Upper lobe of left lung (tissue), 4 donors: ENCODE data around the gene TRIM15.

Source experiments
- CTCF ChIP-seq, 6 experiments: fragments of 450-650 bp in 4 of 6; fragments of 200-600 bp in 2 of 6; sonication (generic) in 2 of 6; IDR thresholded peaks; one replicate each; pipeline ENCODE4 v1.5.1; 2016 to 2019; ENCODE audit warnings: antibody characterized with exemption in 6 of 6
- EP300 ChIP-seq, 4 donors: sonication (generic); formaldehyde crosslinking; IDR thresholded peaks; one replicate each; pipeline ENCODE4 v1.5.1; 2017; ENCODE audit warnings: antibody characterized with exemption in 4 of 4, control low read depth in 2 of 4
- POLR2A ChIP-seq, 4 donors: fragments of 450-650 bp; IDR thresholded peaks; one replicate each; pipeline ENCODE4 v1.5.1; 2016 to 2017; ENCODE audit warnings: antibody characterized with exemption in 4 of 4, mild to moderate bottlenecking in 2 of 4
- POLR2AphosphoS5 ChIP-seq, 2 donors: sonication (generic); formaldehyde crosslinking; IDR thresholded peaks; one replicate each; pipeline ENCODE4 v1.5.1; 2017; ENCODE audit warnings: antibody characterized with exemption in 2 of 2

GRCh38 chr6:30149858-30150550 is 13.3 kb upstream of the TRIM15 start:
- no peak for TF ChIP-seq CTCF (IDR thresholded peaks at IDR 0.05)
- no peak for TF ChIP-seq POLR2AphosphoS5 (IDR thresholded peaks at IDR 0.05)
- no peak for TF ChIP-seq EP300 (IDR thresholded peaks at IDR 0.05)
- TF ChIP-seq POLR2A (IDR thresholded peaks at IDR 0.05) = no peak
